ENCODE results near the gene DROSHA. TPM values are rescaled to one million over a fixed set of nuclear protein-coding genes. Genes with fewer than 3 reads are reported as not detected.

Gene DROSHA
- total RNA-seq, 1 experiment from 2014 or later: 73.5 TPM

DNA sequence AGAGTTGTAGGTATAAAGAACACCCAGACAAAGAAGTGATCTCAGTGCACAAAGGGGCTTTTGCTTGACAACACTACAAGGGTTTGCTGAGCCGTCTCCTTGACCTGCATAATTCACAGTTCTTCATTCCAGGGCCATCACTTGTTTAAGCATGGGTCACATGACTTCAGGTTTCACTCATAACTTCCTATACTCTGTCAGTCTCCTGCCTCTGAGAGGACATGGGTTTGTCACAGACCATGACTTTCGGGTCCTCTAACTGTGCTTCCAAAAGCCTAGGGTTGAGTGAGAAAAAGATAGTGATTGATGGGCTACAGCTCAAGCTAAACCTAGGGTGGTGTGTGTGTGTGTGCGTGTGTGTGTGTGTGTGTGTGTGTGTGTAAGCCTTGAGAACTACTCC lies 172.1 kb downstream of the DROSHA start:
- Histone ChIP-seq H3K9me3 (ENCODE audit: control insufficient read depth in 1 of 2, insufficient read depth in 1 of 2, low read depth in 1 of 2, low read length in 2 of 2) (no peaks in the 10 kb centered on the region), H3K4me3 (replicated peaks in 1 of 2; ENCODE audit: low read depth in 1 of 2, low read length in 2 of 2) (no peak overlapping the region), H3K4me1 (ENCODE audit: control insufficient read depth in 1 of 2, insufficient read depth in 2 of 2, low read length in 2 of 2) (no peaks in the 10 kb centered on the region), H3K27me3 (ENCODE audit: insufficient read depth, low read length) (no peaks in the 10 kb centered on the region), H3K27ac (ENCODE audit: low read depth, low read length) (no peak overlapping the region), H3K9me2 (ENCODE audit: insufficient read depth) (no peaks in the 10 kb centered on the region), H2AFZ (ENCODE audit: low read depth, low read length, poor library complexity, severe bottlenecking) (no peak overlapping the region), H3K36me3 (ENCODE audit: control insufficient read depth in 1 of 2, insufficient read depth in 2 of 2, low read length in 2 of 2) (no peaks in the 10 kb centered on the region), H3K9ac (ENCODE audit: low read length) (no peak overlapping the region), H4K20me1 (ENCODE audit: insufficient read depth) (no peaks in the 10 kb centered on the region), H3K79me2 (ENCODE audit: insufficient read depth, low read length) (no peaks in the 10 kb centered on the region), H3K4me2 (ENCODE audit: low read length) (no peak overlapping the region)
- RAD21 ChIA-PET (ENCODE audit: low non-redundant PET in 1 of 2, low total read pairs in 2 of 2, uncharacterized antibody in 2 of 2, unreplicated experiment in 2 of 2): no interaction called here
- TF ChIP-seq RAD21 (IDR thresholded peaks at IDR 0.05; ENCODE audit: low read depth): no peak
- intact Hi-C loops (cut with micrococcal nuclease): no loop called here
- POLR2A ChIA-PET: no interaction called here
- ATAC-seq (no peak), DNase-seq (ENCODE audit: low read depth, low spot score) (no peak)
- BruUV-seq (replicated peaks): no TSS peak
- CTCF ChIA-PET: no interaction called here

- H4K20me1 ChIP-seq (ENCODE audit: insufficient read depth): no peaks in the 10 kb centered on the region
- no peak overlapping the region for H3K9ac ChIP-seq (ENCODE audit: low read length)
- ChIA-PET POLR2A (no interaction called here), CTCF (interaction anchor here (0.5 kb wide), 1 partner anchor 310 kb away, joined by 4 read pairs; no protein-coding TSS in a partner anchor), RAD21 (ENCODE audit: low non-redundant PET in 1 of 2, low total read pairs in 2 of 2, uncharacterized antibody in 2 of 2, unreplicated experiment in 2 of 2) (no interaction called here)
- H3K27me3 ChIP-seq (ENCODE audit: insufficient read depth, low read length): no peaks in the 10 kb centered on the region
- no peak for ATAC-seq
- H3K4me2 ChIP-seq (ENCODE audit: low read length): no peak overlapping the region
- no peak overlapping the region for H3K27ac ChIP-seq (ENCODE audit: low read depth, low read length)
- H2AFZ ChIP-seq (ENCODE audit: low read depth, low read length, poor library complexity, severe bottlenecking): no peak overlapping the region
- H3K4me1 ChIP-seq (ENCODE audit: control insufficient read depth in 1 of 2, insufficient read depth in 2 of 2, low read length in 2 of 2): no peaks in the 10 kb centered on the region
- intact Hi-C loops (cut with micrococcal nuclease): no loop called here
- TF ChIP-seq, protein P1, sequence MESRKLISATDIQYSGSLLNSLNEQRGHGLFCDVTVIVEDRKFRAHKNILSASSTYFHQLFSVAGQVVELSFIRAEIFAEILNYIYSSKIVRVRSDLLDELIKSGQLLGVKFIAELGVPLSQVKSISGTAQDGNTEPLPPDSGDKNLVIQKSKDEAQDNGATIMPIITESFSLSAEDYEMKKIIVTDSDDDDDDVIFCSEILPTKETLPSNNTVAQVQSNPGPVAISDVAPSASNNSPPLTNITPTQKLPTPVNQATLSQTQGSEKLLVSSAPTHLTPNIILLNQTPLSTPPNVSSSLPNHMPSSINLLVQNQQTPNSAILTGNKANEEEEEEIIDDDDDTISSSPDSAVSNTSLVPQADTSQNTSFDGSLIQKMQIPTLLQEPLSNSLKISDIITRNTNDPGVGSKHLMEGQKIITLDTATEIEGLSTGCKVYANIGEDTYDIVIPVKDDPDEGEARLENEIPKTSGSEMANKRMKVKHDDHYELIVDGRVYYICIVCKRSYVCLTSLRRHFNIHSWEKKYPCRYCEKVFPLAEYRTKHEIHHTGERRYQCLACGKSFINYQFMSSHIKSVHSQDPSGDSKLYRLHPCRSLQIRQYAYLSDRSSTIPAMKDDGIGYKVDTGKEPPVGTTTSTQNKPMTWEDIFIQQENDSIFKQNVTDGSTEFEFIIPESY (IDR thresholded peaks at IDR 0.05; ENCODE audit: extremely low read depth, insufficient replicate concordance, low read length): no peak
- TF ChIP-seq RAD21 (IDR thresholded peaks at IDR 0.05; ENCODE audit: low read depth) (no peak), CBX3 (IDR thresholded peaks at IDR 0.05; ENCODE audit: low read depth) (no peak), SRF (IDR thresholded peaks at IDR 0.05; ENCODE audit: low read depth) (no peak), ELF1 (IDR thresholded peaks at IDR 0.05; ENCODE audit: borderline replicate concordance, low read depth) (no peak), EZH2phosphoT487 (IDR thresholded peaks at IDR 0.05; ENCODE audit: borderline replicate concordance) (no peak), CTCF (IDR thresholded peaks at IDR 0.05 in 2 of 3, conservative IDR thresholded peaks at IDR 0.05 in 1 of 3; ENCODE audit: borderline replicate concordance in 1 of 3, insufficient read depth in 1 of 3, low read depth in 2 of 3, low read length in 2 of 3) (no peak)
- H3K9me3 ChIP-seq (ENCODE audit: control insufficient read depth in 1 of 2, insufficient read depth in 1 of 2, low read depth in 1 of 2, low read length in 2 of 2): no peaks in the 10 kb centered on the region
- no peaks in the 10 kb centered on the region for H3K9me2 ChIP-seq (ENCODE audit: insufficient read depth)
- no peaks in the 10 kb centered on the region for H3K36me3 ChIP-seq (ENCODE audit: control insufficient read depth in 1 of 2, insufficient read depth in 2 of 2, low read length in 2 of 2)
- BruUV-seq (replicated peaks): no TSS peak
- no peak overlapping the region for H3K4me3 ChIP-seq (replicated peaks in 1 of 2; ENCODE audit: low read depth in 1 of 2, low read length in 2 of 2)
- no peaks in the 10 kb centered on the region for H3K79me2 ChIP-seq (ENCODE audit: insufficient read depth, low read length)
- DNase-seq (ENCODE audit: low read depth, low spot score): no peak
Measured at GRCh38 chr5:31357038-31357437, 174.9 kb downstream of the DROSHA start.
